ENCODE data around the gene ADI1.
"Not testable (repeated sequence)": the region's sequence is repeated elsewhere in the genome, so short reads cannot be mapped to it uniquely, and the experiment has no call there.

The ADI1 gene

GRCh38 chr2:3527886-3528785 lies 8.8 kb upstream of the ADI1 start:
- DNase-seq = no peak

- DNase-seq = no peak
These were observed 7.5 kb upstream of the ADI1 start for GRCh38 chr2:3526871-3527270.

- no peak for DNase-seq
These were observed 4.3 kb upstream of the ADI1 start for GRCh38 chr2:3523551-3524041.

DNA sequence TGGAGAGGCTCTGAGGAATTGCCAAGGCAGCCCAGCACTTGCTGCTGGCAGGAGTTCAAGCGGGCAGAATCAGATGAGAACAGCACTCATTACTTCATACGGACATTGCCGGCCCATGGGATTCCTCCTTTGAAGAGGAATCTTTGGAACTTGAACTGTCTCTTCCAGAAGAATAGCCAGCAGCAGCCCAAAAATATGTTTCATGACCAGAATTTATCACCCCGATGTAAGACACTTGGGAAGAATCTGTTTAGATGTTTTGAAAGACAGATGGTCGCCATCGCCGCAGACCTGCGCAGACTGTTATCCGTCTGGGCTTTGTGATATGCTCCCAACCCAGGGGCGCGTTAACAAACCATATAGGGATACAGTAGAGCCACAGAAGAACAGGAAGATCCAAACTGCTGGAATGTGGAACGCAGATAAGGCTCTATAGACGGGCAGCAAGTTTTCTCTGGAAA lies 3.7 kb upstream of the ADI1 start:
- no peak for DNase-seq

- DNase-seq = no peak
These were observed 1.3 kb upstream of the ADI1 start for GRCh38 chr2:3520591-3520990.

GRCh38 chr2:3518496-3519254 lies 656 bp downstream of the ADI1 start:
- DNase-seq = peak; percentile 99

DNA sequence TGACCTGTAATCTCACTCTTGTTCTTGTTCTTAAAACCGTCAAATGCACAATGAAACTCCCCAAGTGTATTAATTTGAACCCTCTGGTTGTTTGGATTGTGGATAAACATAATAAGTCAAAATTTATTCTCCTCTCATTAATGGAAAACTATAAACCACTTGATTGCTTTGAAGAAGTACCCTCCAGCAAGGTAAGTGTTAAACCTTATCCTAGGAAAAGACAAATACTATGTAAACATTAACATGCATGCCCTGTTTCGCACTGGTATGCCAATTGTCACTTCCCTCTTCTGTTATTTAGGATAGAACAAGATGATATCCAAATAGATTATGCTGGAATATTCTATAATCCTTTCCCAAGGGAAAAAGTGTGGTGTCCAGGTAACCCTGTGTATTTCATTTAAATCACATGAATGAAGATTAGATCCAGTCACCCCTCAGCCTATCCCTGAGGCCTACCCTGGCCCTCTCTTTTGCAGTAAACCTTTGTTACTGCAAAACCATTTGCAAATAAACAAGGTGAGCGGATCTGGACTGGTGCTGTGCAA lies 1.3 kb downstream of the ADI1 start:
- DNase-seq = no peak

DNA sequence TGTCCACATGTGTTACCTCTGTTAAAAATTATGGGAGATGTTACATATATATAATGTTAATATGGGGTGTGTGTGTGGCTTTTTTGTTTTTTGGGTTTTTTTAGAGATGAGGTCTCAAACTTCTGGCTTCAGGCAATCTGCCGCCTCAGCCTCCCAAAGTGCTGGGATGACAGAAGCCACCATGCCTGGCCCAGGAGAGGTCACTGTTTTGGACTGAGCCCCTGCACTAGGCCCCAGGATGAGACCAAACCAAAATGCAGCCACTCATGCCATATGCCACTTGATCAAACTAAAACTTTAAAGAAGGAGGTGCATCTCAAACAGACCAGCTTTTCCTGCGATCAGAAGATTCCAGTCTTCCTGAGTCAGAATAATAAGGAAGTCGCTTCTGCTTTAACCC lies 2.5 kb downstream of the ADI1 start:
- DNase-seq = no peak

DNA sequence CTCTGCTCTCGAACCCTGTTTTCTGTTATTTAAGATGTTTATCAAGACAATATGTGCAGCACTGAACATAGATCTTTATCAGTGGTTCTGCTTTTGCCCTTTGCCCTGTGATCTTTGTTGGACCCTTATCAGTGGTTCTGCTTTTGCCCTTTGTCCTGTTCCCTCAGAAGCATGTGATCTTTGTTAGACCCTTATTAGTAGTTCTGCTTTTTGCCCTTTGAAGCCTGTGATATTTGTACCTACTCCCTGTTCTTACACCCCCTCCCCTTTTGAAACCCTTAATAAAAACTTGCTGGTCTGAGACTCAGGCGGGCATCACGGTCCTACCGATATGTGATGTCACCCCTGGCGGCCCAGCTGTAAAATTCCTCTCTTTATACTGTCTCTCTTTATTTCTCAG lies 3.9 kb downstream of the ADI1 start:
- not testable (repeated sequence) for DNase-seq

- DNase-seq = no peak
These were observed 6.1 kb downstream of the ADI1 start for GRCh38 chr2:3513026-3513810.

DNA sequence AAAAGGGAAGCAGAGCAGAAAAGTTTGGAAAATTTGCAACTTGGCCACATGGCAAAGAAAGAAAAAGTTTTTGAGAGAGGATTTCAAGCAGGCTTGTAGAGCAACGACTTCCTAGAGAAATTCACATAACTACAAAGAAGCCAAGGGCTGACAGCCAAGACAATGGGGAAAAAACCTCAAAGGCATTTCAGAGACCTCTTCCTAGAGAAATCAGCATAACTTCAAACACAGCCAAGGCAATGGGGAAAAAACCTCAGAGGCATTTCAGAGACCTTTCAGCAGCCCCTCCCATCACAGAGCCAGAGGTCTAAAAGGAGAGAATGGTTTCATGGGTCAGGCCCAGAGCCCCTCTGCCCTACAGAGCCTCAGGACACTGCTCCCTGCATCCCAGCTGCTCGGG lies 7.2 kb downstream of the ADI1 start:
- DNase-seq = peak; percentile 19

DNA sequence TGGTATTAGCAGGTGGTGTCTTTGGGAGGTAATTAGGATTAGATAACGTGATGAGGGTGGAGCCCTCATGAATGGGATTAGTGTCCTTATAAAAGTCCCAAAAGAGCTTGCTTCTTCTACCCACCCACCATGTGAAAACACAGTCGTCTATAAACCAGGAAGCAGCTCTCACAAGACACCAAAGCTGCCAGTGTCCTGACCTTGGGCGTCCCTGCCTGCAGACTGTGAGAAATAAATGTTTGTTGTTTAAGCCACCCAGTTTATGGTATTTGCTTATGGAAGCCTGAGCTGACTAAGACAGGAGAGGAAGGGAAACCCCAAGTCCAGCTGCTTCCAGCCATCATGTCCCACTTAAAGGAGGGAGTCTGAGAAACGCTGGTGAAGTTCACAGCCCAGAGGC lies 13.6 kb downstream of the ADI1 start:
- DNase-seq = no peak

DNA sequence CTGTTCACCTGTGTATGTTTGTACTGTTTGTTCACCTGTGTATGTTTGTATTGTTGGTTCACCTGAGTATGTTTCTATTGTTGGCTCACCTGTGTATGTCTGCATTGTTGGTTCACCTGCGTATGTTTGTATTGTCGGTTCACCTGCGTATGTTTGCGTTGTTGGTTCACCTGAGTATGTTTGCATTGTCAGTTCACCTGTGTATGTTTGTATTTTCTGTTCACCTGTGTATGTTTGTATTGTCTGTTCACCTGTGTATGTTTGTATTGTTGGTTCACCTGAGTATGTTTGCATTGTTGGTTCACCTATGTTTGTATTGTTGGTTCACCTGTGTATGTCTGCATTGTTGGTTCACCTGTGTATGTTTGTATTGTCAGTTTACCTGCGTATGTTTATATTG lies 14.6 kb downstream of the ADI1 start:
- no peak for DNase-seq

DNA sequence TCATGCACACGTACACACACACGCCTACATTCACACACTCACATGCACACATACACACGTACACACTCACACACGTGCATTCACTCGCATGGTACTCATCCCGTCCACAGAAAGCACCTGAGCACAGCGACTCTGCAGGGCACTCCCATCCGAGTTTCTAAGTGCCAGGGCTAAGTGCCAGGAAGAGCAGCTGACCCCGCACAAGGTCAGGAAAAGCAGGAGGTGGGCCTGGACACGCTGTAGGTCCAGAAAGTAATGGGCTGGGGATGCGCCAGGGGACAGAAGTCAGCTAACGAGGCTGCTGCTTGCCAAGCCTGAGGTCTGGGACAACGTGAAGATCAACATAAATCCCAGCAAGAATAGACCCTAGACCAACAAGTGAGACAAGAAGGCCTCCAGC lies 15.8 kb downstream of the ADI1 start:
- DNase-seq = no peak

DNA sequence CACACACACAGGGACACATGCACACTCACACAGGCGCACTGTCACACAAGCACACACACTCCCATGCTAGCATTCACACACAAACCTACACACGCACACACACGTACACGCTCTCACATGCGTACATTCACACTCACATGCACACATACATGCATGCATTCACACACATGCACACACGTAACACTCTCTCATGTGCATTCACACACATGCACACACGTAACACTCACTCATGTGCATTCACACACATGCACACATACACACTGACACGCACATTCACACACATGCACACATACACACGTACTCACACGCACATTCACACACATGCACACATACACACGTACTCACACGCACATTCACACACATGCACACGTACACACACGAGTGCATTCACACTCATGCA lies 16.3 kb downstream of the ADI1 start:
- no peak for DNase-seq

GRCh38 chr2:3500326-3500899 lies 18.9 kb downstream of the ADI1 start:
- DNase-seq = no peak

DNA sequence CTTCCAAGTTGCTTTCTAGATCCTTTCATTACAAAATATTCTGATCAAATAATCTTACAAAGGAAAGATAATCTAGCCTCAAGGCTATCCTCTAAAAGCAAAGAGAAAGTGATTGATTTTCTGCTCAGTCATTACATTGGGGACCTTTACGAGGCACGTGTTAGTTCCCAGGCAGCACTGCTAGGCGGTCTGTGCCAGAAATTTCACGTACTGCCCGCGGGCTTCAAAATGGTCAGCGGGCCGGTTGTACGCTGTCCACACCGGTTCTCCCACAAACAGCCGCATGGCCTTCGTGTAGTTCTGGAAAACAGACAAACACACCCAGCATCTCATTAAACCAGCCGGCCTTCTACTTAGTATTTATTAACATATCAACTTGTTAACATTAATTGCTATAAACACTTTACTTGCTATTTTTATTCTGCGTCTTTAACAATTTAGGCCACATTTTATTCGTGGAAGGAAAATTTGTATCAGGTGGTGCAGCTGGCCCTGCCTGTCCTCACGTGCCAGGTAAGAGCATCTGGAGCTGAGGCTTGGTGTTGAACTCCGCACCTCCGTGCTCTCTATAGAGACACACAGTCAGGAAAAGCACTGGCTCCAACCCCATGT lies 20.4 kb downstream of the ADI1 start:
- peak; percentile 51 for DNase-seq

DNA sequence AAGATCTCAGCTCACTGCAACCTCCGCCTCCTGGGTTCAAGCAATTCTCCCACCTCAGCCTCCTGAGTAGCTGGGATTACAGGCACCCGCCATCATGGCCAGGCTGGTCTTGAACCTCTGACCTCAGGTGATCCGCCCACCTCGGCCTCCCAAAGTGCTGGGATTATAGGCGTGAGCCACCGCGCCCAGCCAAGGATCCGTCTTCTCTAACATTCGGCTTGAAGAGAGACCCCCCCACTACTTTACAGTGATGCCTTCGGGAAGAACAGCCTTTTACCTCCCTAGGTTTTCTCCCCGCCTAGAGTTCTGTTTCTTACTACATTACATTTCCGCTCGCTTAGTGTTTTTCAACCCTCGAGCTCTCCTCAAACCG lies 22.6 kb downstream of the ADI1 start:
- DNase-seq = peak; percentile 28

DNA sequence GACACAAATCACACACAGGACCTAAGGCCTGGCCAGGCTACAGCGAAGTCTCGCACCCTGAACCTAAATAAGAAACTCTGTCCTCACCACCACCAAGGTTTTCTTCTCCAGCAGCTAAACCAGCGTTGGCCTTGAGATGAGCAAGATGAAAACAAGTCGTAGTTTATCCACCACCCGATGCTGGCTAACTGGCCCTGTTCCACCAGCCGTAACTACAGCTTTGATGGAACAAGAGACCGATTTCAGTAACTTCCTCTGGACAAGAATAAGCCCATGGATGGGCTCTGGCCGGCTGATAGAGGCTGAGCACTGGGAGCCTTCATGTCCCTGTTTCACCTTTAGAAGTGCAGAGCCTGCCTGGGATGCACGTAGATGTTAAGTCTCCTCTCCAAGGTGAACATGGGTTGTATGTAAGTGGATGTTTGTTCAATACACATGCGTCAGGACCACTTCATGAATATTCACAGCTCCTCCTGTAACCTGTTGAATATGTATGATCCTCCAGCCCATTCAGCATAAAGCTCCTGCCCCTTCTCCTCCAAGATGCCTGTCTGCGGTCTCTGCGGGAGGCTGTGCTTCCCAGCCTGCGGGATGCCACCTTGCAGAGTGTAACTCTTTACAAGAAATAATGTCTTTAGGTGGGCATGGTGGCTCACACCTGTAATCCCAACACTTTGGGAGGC lies 24.2 kb downstream of the ADI1 start:
- DNase-seq = no peak

DNA sequence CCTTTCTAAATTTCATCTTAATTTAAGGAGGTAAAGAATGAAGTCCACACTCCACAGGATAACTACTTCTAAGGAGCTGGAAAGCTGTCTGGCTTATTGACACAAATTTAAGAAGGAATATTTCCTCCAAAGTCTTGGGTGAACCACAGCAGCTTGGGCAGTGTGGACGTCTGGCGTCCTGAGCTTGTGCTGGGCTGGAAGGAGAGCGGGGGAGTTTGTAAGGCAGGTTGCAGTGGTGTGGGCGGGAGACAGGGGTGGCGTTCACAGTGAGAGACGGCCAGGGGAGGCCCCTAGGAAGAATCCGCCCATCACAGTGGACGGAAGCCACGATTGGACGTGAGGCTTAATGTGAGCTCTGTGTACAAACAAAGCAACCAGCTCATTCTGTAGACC lies 25.7 kb downstream of the ADI1 start:
- no peak for DNase-seq

GRCh38 chr2:3492951-3493614 lies 26.2 kb downstream of the ADI1 start:
- DNase-seq = no peak
